K562 treated with DMSO at 1 percent for 12 hours (cell line): ENCODE results near the gene SINHCAF. TPM values are rescaled to one million over a fixed set of nuclear protein-coding genes. Genes with fewer than 3 reads are reported as not detected.

ENCODE experiments used
- total RNA-seq: library from RNA; unstranded; fragments of 300-600 nt; gene quantifications from 2 replicates; pipeline ENCODE4 v1.2.3, GENCODE V29; 2022; ENCODE audit not compliant: insufficient read depth

SINHCAF gene
- 14.5 and 30.1 TPM in 2 replicates for total RNA-seq

GRCh38 chr12:31325877-31326631 is at the start of gene SINHCAF:
SINHCAF (minus strand) TSS chr12:31326150; CDS start chr12:31298204, 27,946 bp downstream.

